ENCODE measurements around the gene NKX6-2.
"Not testable (repeated sequence)": the region's sequence is repeated elsewhere in the genome, so short reads cannot be mapped to it uniquely, and the experiment has no call there.

NKX6-2 gene

DNA sequence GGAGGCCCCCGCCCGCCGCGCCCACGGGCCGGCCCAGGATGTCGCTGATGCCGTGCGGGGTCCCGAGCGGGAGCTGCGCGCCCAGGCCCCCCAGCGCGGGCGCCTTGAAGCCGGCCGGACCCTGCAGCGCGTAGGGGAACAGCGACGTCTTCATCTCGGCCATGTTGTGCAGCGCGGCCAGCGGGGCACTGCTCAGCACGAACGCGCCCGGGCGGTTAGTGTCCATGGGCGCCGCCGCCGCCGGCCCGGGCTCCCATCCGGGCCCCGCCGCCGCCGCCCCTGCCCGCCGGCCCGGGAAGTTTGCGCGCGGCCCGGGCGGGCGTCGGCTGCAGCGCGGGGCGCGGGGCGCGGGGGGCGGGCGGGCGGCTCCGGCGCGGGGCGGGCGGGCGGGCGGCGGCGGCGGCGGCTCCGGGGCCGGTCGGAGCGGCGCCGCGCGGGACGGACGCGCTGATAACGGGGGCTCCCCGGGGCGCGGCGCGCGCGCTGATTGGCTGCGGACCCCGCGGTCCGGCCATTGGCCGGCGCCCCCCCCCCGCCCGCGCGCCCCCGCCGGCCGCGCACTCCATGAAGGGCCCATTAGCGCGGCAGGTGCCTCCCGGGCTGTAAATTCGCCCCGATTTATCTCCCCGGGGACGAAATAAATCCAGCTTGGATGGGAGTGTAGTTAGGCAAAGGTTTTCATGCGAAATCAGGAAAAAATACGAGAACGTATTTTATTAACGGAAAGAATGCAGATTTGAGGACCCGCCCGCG, at the start of gene NKX6-2:
Gene NKX6-2, minus strand, starts transcription at position 425 of the 753 bp plus-strand sequence. Its CDS starts 199 bp downstream, at position 226.
- no peak for DNase-seq

DNA sequence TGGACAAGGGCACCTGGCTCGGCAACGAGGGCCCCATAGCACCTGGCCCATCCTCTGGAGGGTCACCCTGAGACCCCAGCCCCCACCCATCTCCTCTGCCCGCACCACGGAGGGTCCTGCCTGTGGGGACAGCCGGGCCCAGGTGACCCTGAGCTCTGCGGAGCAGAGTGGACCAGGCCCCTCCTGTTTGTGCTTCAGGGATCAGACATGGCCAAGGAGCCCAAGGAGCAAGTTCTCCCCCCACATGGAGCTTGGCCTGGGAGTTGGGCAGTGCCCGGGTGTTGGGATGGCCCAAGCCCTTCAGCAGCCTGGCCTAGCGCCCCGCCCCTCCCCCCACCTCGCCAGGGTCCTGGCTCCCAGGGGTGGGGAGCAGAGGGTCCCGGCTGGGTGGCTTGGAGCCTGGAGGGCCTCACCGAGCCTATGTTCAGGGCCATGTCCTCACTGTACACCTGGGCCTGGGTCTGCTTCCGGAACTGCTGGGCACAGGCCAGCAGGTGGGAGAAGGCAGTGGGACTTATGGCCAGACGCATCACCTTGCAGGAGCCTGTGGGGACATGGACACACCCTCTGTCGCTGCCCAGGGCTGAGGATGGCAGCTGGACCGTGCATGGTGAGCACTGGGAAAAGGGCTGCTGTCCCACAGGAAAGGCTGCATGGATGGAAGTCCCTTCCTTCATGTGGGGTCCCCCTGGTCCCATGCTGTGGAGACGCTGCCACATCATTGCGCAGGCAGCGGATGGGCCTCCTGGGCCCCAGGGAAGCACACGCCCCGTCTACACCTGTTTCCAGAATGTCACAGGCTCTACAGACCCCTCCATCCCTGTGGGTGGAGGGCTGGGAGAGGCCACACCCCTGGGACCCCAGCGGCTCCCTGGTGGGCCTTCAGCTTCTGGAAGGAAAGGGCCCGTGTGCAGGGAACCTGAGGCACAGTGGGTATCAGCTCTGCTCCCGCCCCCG, 49.2 kb upstream of the NKX6-2 start:
- DNase-seq: no peak

DNA sequence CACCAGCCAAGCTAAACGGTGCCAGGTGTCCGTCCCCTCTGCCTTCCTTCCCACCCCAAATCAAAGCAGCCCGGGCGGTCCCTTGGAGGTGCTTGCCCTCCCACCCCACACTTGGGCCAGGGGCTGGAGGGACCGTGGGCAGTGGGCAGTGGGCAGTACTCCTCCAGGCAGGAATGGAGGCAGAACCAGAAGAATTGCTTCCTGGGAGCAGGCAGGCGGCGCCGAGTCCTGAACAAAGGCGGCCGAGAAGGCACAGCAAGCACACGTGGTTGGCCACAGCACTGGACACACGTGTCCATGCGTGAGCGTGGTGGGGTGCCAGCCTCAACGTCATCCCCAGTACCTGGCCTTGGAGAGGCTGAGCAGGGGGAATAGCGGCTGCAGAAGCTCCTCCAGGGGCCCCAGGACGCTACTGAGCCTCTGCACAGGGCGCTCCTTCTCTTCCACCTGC, 48.4 kb upstream of the NKX6-2 start:
- no peak for DNase-seq

DNA sequence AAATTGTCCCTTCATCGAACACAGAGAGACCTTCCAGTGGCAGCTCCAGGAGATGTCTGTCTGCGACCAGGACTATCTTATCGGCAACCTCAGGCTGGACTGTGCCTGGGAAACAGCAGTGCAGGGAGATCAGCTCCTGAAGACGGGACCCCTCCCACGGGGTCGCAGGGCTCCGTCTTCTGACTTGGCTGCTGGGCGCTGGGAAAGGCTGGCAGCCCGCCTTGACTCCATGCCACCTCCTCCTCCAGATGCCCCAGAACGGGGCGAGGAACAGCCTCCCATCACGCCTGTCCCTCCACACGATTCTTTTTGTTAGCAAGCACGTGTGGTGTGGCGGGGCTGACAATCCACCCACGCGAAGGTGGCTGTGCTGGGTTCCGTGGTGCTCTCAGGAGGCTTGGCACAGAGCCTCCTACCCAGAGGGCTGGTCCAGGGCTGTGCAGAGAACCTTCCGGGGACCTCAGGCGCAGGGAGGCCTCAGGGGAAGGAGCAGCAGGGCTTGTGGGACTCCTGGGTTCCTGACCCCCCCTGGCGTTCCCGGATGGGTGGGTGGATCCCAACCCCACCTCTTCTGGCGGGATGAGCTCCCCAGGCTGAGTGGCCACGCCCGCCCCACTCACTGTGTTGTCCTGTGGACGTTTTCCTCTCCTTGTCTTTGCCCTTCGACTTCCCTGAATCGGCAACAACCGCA, 47.6 kb upstream of the NKX6-2 start:
- DNase-seq: no peak

DNA sequence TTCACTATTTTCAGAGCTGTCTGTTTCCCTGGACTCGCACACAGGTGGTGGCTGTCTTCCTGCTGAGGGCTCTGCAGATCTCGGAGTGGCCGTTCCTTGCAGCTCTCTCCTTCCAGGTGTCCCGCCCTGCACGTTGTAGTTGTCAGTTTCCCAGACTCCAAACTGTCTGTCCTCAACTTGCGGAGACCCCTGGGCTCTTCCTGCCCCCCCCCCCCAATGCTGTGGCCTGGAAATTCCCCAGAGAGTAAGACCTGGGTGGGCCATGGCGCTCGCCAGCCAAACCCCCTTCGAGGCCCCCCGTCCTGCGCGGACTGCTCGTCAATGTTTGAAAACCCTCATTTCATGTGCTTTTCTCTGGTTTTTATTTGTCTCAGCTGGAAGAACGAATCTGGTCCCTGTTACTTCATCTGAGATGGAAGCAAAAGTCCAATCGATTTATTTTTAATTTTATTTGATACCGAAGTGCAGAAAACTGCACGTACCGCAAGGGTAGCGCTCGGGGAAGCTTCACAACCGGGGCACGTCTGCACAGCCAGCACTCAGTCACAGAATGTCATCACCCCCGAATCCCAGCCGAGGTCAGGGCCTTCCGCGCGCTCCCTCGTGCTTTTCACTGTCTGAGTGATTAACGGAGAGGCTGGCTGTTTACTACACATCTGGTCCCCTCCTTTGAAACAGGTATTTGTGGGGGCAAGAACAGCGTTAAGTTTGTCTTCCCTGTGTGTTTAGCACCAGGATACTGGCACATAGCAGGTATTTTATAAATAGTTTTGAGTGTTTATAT, 46.4 kb upstream of the NKX6-2 start:
- DNase-seq: no peak

DNA sequence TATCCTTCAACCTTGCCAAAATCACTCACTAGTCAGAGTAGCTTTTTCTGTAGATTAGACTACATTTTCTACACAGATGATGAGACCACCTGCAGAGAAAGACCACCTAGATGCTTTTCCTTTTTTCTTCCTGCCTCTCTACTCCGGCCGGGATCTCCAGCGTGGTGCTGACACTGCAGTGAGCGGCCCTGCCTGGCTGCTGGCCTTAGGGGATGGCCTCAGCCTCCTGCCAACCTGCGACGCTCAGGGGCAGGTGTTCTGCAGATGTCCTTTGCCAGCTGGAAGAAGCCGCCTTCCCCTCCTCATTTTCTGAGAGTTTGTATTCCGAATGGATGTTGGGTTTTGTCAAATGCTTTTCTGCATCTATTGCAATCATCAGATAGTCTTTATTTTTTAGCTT, 43.5 kb upstream of the NKX6-2 start:
- DNase-seq: no peak

DNA sequence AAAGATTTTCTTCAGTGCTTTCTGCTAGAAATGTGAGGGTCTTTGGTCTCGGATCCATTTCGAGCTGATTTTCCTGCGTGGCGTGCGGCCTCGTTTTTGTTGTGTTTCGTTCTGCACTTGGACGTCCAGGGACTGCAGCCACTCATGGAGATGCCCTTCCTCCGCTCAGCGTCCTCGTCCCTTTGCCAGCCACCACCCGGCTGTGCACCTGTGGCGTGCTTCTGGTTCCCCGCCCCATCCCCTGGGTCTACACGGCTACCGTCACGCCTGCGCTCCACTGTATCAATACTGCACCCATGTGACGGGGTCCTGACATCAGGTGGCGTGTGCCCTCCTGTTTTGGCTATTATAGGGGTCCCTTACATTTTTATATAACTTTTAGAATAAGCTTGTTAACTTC, 42.7 kb upstream of the NKX6-2 start:
- DNase-seq: no peak

DNA sequence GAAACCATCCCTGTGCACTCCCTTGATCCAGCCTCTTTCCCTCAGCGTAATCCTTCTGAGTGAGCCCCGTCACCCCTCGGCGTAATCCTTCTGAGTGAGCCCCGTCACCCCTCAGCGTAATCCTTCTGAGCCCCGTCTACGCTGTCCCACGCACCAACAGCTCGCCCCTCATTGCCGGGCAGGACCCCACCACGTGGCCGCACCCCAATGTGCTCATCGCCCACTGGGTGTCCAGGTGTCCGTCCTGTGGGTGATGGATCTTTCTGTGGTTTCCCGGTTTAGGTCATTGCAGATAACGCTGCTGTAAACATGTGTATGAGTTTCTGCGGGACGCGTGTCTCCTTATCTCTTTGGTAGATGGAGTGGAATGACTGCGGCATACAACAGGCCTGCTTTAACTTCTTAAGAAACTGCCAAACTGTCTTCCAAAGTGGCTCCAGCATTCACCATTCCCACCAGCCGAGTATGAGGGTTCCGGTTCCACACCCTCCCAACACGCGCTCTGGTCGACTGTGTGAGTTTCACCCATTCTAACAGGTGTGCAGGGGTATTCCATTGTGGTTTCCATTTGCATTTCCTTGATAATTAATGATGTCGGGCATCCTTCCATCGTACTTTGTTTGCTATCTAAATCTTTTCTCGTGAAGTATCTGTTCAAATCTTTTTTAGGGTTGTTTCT, 42.1 kb upstream of the NKX6-2 start:
- no peak for DNase-seq

DNA sequence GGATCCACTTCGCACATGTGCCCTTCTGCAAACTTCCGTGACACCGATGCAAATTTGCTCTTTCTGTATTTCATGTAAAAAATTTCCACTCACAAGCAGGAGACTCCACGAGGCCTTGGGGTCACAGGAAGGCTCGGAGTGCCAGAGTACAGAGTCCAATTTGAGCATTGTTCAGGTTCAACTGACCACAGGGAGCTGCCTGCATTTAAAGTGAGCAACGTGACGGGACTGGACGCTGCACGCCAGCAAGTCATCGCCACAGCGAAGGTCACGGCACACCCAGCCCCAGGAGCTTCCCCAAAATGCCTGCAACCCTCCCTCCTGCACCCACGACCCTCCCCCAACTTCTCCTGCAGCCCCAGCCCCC, 41.5 kb upstream of the NKX6-2 start:
- DNase-seq: no peak

DNA sequence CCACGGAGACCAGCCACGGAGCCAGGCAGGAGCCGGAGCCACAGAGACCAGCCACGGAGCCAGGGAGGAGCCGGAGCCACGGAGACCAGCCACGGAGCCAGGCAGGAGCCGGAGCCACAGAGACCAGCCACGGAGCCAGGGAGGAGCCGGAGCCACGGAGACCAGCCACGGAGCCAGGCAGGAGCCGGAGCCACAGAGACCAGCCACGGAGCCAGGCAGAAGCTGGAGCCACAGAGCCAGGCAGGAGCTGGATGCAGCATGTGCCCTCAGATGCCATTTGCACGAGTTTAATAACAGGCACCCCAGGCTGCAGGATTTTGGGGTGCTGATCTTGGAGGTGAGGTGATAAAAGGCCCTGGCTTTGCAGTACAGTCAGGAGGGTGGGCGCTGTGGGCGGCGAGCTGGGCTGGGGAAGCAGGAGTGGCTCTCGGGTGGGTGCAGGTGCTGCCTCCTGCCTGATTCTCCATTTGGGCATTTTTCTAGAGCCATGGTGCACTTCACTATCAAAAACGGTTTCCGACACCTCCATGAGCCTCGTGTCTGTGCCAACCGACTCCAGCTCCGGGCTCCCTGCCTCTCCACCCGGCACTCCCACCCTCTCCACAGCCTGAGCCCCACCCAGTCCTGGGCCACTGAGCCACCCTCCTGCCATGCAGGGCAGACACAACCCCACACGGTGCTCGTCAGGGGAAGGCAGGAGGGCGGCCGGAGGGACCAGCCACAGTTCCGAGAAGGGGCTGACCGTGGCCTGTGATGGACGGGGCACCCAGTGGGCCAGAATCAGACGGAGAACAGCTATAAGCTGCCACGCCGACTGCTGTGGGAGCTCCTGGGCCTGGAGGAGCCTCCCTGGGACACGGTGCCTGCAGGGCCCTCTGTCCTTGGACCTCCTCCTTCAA, 40.8 kb upstream of the NKX6-2 start:
- no peak for DNase-seq

DNA sequence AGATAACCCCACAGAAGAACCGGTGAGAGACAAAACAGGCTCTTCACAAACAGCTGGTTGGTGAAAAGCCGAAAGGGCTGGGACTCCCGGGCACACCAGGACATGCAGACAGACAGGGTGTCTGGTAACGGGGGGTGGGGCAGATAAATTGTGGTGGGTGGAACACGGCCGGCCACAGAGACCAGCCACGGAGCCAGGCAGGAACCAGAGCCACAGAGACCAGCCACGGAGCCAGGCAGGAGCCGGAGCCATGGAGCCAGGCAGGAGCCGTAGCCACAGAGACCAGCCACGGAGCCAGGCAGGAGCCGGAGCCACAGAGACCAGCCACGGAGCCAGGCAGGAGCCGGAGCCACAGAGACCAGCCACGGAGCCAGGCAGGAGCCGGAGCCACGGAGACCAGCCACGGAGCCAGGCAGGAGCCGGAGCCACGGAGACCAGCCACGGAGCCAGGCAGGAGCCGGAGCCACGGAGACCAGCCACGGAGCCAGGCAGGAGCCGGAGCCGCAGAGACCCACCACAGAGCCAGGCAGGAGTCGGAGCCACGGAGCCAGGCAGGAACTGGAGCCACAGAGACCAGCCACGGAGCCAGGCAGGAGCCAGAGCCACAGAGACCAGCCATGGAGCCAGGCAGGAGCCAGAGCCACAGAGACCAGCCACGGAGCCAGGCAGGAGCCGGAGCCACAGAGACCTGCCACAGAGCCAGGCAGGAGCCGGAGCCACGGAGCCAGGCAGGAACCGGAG, 40.0 kb upstream of the NKX6-2 start:
- not testable (repeated sequence) for DNase-seq

DNA sequence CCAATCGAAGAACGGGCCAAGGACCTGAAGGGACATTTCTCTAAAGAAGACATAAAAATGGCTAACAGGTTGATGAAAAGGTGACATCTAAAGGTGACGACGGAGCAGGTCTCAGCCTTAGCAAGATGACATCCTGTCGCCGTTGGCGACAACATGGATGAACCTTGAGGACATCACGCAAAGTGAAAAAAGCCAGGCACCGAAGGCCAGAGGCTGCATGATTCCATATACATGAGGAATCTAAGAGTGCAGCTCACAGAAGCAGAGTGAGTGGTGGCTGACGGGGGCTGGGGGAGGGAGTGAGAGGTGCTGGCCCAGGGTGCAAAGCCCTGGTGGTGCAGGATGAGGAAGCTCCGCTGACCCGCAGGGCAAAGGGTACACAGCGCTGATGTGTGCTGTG, 34.1 kb upstream of the NKX6-2 start:
- no peak for DNase-seq

DNA sequence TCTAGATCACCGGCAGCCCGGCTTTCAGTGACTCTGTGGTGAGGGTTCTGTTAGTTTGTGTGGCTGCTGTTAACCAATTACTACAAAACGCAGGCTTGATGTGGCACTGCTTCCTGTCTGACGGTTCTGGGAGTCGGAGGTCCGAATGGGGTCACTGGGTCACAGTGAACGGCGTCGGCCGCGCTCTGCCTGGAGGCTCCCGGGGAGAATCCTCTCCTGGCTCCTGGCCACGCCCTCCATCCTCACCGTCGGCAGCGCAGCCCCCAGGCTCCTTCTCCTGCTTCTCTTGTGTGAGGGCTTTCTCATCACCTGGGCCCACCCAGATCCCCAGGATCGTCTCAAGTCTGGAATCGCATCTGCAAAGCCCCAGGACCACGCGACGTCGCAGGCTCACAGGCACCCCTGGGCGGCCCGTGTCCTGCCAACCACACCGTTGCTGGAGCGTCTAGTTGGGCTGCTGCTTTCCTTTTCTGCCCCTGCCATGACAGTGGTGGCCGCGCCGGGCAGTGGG, 31.8 kb upstream of the NKX6-2 start:
- no peak for DNase-seq

DNA sequence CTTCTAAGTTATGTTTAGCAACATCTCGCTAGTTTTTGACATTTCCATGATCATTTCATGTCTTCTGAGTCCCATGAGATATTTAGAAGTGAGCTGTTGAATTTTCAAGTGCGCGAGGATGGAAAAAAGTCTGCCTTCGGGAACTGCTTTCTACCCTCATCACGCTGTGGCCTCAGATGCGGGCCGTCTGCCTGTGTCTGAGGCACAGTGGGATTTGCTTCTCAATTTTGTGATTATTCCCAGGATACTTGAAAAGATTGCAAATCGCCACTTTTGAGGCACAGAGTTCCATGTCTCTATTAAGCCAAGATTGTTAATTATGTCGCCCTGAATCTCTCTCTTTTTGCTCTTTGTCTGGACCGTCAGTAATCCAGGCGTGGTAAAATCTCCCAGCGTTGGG, 30.8 kb upstream of the NKX6-2 start:
- no peak for DNase-seq

DNA sequence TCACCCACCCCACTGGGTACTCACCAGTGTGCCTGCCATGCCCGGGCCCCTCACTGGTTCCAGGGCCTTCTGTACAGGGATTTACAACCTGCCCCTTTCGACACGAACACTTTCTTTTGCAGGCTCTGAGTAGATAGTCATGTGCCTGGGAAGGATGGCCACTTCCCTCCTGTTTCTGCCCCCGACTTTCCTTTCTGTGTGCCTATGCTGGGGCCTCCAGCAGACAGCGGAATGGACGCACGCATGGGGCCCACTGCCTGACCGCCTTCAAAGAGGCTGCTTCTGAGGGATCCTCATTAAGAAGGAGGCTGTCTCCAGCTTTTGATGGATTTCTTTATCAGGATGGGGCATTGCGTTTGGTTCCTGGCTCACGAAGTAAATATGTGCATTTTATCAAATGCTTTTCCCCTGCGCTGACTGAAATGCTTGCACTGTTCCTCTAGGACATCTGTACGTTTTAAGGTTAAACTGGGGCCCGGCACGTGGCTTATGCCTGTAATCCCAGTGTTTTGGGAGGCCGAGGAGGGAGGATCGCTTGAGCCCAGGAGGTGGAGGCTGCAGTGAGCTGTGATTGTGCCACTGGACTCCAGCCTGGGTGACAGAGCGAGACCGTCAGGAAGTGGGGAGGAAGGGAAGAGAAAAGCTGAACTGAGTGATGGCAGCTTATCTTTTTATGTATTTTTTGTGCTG, 29.4 kb upstream of the NKX6-2 start:
- DNase-seq: no peak

DNA sequence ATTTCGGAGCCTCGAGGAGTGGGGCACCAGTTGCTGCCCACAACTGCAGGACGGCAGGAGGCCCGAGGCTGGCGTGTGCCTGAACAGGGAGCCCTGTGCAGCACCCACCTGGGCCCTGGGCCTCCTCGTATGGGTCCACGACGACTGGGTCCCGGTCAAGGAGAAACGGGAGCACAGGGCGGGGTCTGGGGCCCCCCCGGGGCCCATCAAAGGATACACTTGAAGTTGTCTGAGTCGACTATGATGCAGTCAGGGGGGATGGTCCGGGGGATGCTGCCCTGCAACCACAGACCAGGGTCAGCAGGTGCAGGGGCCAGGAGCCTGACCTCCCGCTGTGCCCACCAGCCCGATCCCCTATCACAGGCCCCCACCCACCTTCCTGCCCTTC, 28.5 kb upstream of the NKX6-2 start:
- DNase-seq: no peak

DNA sequence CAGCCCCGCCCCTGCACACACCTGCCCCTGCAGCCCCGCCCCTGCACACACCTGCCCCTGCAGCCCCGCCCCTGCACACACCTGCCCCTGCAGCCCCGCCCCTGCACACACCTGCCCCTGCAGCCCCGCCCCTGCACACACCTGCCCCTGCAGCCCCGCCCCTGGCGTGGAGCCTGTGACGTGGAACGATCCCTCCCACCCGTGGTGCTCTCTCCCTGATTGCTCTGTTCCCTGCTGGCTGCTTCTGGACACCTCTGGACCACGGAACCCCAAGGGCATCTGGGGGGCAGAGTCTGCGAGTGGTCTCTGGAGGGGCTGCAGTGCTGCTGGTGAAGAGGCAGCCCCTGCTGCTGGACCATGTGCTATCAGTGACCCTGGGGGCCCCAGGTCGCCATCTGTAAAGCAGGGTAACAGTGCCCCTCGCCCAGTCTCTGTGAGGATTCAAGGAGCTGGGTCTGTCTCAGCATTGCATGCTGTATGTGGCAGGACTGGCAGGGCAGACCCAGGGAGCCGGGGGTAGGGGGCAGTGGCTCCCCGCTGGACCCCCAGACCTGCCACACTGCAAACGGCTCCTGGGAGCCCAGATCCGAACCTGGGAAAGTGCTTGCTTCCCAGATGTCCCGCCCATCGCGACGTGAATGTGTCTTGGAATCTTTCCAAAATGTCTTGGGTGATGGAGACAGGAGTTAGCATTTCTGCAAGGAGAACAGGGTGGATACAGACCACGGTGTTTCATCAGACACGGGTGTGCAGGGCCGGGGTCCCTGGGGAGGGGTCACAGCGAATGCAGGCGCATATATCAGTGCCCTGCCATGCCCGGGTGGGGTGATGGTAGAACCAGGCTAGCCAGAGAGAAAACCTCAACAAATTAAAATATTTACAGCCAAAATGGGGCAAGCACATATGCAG, 27.9 kb upstream of the NKX6-2 start:
- DNase-seq: no peak

DNA sequence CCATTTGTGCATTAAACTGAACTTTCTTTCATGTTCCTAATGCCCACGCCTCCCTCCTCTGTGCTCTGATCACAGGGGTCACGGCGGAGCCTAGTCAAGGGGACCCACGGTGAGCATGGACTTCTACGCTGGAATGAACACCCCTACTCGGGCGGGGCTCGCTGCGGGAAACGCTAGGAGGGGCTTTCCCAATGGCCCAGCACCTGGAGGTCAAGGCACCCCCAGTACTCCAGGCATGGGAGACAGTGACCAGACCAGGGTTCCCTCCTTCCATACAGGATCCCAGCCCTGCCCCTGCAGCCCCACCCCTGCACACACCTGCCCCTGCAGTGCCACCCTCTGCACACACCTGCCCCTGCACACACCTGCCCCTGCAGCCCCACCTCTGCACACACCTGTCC, 27.1 kb upstream of the NKX6-2 start:
- no peak for DNase-seq

All from NCI-H2029 (cell line).